Natural killer cell treated with Interleukin-12 subunit alpha and Interleukin-12 subunit beta and Interleukin-15 and Interleukin-18, amount 100 ng/mL, for 72 hours (primary cell): Measurements from ENCODE around the gene PHACTR3. TPM values are rescaled to one million over a fixed set of nuclear protein-coding genes. Genes with fewer than 3 reads are reported as not detected.

Source experiments
- ATAC-seq, 2 donors: fragments of 150-1000 bp; cut with Tn5 transposase in 1 of 2; sonication (Bioruptor Pico), chemical (Tn5 transposase) in 1 of 2; 2 replicates each; pipeline ENCODE4 v1.10.0; 2021
- DNase-seq: peaks from one replicate; pipeline ENCODE4 v3.0.0; 2022; ENCODE audit warnings: low spot score
- H3K27ac Mint-ChIP-seq, 2 donors: 1 replicate in 1 of 2; 2 replicates in 1 of 2; pipeline ENCODE4 v1.8.0; 2022; ENCODE audit warnings: mixed read lengths in 2 of 2, mild to moderate bottlenecking in 1 of 2, moderate library complexity in 1 of 2
- H3K27me3 Mint-ChIP-seq, 2 donors: 1 replicate in 1 of 2; 2 replicates in 1 of 2; pipeline ENCODE4 v1.8.0; 2022; ENCODE audit warnings: mixed read lengths in 2 of 2
- H3K36me3 Mint-ChIP-seq: one replicate; pipeline ENCODE4 v1.8.0; 2022; ENCODE audit warnings: mixed read lengths
- H3K4me1 Mint-ChIP-seq, 2 donors: 1 replicate in 1 of 2; 2 replicates in 1 of 2; pipeline ENCODE4 v1.8.0; 2022; ENCODE audit warnings: low read depth in 2 of 2, mixed read lengths in 2 of 2, mild to moderate bottlenecking in 1 of 2
- H3K4me3 Mint-ChIP-seq: one replicate; pipeline ENCODE4 v1.8.0; 2022; ENCODE audit warnings: mixed read lengths
- H3K9me3 Mint-ChIP-seq: 2 replicates; pipeline ENCODE4 v1.8.0; 2022; ENCODE audit warnings: mixed read lengths
- total RNA-seq, 2 donors: library from RNA; stranded (reverse); gene quantifications; one replicate each; pipeline ENCODE4 v1.2.3, GENCODE V29; 2022

Gene PHACTR3
- total RNA-seq, 2 donors from 2014 or later: not detected

DNA sequence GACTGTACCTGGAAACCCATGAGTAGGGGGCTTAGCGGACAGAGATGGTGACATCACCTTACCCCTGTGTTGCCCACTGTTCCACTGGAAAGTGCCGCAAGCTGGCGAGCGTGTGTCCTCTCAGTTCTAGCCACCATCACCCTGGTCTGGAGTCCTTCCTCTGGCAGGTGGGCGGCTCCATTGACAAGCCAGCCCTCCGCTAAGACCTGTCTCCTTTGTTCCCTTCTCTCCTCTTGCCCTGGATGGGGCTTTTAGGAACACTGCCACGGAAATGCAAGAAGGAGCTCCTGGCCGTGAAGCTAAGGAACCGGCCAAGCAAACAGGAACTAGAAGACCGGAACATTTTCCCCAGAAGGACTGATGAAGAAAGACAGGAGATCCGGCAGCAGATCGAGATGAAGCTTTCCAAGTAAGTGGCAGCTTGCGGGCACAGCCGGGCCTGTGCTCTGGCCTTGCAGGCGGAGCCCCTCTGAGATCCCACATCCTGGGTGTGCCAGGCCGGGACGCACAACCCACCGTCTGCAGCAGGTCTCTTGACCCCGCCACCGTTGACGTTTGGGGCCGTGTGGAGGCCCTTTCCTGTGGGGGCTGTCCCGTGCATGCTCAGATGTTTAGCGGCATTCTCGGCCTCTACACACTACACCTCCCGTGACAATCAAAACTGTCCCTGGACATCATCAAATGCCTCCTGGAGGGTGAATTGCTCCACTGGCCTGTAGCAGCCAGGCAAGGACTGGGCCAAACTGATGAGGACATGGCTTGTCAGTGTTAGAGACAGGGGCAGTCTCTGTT is 201.6 kb downstream of the PHACTR3 start:
- Mint-ChIP-seq H3K9me3 (peaks cover 6% of the 10 kb centered on the region), H3K36me3 (peaks cover 11% of the 10 kb centered on the region), H3K4me3 (no peak overlapping the region), H3K27me3 (peaks cover 10 to 16% of the 10 kb centered on the region in 2 donors), H3K27ac (no peak overlapping the region), H3K4me1 (no peaks in the 10 kb centered on the region)
- DNase-seq (no peak), ATAC-seq (peak; percentile 25 to 38)

GRCh38 chr20:59806578-59806975 is 202.2 kb downstream of the PHACTR3 start:
- H3K36me3 Mint-ChIP-seq: peaks cover 5% of the 10 kb centered on the region
- peaks cover 10 to 11% of the 10 kb centered on the region in 2 donors for H3K27me3 Mint-ChIP-seq
- no peak overlapping the region for H3K27ac Mint-ChIP-seq
- DNase-seq: no peak
- no peak overlapping the region for H3K4me3 Mint-ChIP-seq
- no peaks in the 10 kb centered on the region for H3K4me1 Mint-ChIP-seq
- ATAC-seq: no peak
- H3K9me3 Mint-ChIP-seq: peaks cover under 1% of the 10 kb centered on the region

DNA sequence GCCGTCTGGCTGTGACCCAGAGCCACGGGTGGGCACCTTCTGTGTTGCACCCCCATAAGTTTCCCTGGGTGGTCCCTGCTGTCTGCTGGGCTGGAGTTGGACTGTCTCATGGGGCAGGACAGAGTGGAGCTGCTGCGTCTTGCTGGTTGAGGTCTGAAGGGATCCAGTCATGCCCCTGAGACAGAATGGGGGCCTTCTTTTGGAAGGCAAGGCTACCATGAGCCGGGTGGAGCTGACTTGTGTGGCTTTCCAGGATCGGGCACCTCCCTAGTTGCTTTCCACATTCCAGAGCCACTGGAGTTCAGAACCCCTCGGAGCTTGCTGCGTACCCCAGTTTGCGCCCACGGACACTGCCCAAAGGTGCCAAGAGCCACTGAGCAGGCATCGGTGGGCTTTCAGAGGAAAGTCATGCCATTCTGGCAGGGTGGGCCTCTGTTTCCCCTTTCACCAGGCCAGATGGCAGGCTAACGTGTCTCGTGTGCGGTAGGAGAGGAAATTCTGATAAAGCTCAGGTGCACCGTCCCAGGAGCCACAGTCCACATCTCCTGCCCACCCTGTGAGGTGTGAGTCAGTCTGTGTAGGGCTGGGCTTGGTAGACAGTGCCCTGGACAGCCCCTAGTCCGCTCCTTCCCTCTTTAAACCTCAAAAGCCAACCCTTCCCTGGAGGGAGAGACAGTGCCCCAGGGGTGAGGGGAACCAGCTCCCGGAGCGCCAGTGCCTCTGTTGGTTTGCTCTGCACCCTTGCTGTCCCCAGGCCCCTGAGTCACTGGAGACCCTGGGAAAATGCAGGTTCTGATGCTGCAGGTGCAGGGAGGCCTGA is 203.8 kb downstream of the PHACTR3 start:
- Mint-ChIP-seq H3K27me3 (peaks cover 0 to 4% of the 10 kb centered on the region in 2 donors), H3K4me3 (no peak overlapping the region), H3K9me3 (no peaks in the 10 kb centered on the region), H3K4me1 (no peaks in the 10 kb centered on the region), H3K27ac (no peak overlapping the region), H3K36me3 (no peaks in the 10 kb centered on the region)
- ATAC-seq (no peak), DNase-seq (no peak)

GRCh38 chr20:59808729-59809381 is 204.5 kb downstream of the PHACTR3 start:
- DNase-seq (no peak), ATAC-seq (no peak)
- Mint-ChIP-seq H3K36me3 (no peaks in the 10 kb centered on the region), H3K4me3 (no peak overlapping the region), H3K27ac (no peak overlapping the region), H3K4me1 (no peaks in the 10 kb centered on the region), H3K27me3 (peaks cover 0 to 4% of the 10 kb centered on the region in 2 donors), H3K9me3 (no peaks in the 10 kb centered on the region)

DNA sequence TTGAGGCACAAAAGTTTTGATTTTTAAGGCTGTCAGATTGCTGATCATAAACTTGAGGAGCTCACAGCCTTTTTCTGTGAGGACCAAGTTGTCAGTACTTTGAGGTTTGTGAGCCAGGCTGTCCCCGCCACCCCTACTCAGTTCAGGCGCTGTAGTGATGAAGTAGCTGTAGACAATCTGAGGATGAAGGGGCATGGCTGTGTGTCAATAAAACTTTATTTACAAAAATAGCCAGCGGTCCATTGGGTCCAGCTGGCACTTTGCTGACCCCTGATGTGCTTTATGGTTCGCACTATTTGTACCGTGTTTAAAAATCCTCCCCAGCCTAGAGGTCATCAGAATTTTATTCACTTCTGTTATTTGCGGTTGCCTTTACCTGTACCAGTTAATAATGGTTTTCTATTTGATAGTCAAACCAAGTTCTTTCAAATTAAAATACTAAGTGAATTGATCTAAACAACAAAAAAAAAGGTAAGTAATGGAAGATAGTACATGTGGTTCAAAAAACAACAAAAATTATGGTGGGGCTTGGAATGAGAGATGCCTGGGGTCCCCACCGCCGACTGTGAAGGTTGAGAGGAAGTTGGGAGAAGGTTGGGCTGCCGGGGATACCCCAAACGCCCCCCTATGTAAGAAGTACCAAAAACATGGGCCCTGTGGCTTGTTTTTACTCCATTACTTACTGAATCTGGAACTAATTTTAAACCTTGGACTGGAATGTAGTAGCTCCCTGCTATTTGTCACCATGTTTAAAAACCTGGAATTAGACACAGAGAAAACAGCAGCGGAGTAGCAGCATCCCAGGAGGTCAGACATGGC is 205.5 kb downstream of the PHACTR3 start:
- no peaks in the 10 kb centered on the region for H3K9me3 Mint-ChIP-seq
- no peak for ATAC-seq
- H3K4me1 Mint-ChIP-seq: no peaks in the 10 kb centered on the region
- no peak overlapping the region for H3K27ac Mint-ChIP-seq
- H3K27me3 Mint-ChIP-seq: peaks cover 0 to 4% of the 10 kb centered on the region in 2 donors
- no peak overlapping the region for H3K4me3 Mint-ChIP-seq
- no peak for DNase-seq
- no peaks in the 10 kb centered on the region for H3K36me3 Mint-ChIP-seq

- ATAC-seq (no peak), DNase-seq (no peak)
- no peak overlapping the region for H3K4me3 Mint-ChIP-seq
- no peaks in the 10 kb centered on the region for H3K27me3 Mint-ChIP-seq
- no peaks in the 10 kb centered on the region for H3K4me1 Mint-ChIP-seq
- H3K27ac Mint-ChIP-seq: no peak overlapping the region
- H3K9me3 Mint-ChIP-seq: no peaks in the 10 kb centered on the region
- no peaks in the 10 kb centered on the region for H3K36me3 Mint-ChIP-seq
Observed at GRCh38 chr20:59810449-59811187, 206.3 kb downstream of the PHACTR3 start.

DNA sequence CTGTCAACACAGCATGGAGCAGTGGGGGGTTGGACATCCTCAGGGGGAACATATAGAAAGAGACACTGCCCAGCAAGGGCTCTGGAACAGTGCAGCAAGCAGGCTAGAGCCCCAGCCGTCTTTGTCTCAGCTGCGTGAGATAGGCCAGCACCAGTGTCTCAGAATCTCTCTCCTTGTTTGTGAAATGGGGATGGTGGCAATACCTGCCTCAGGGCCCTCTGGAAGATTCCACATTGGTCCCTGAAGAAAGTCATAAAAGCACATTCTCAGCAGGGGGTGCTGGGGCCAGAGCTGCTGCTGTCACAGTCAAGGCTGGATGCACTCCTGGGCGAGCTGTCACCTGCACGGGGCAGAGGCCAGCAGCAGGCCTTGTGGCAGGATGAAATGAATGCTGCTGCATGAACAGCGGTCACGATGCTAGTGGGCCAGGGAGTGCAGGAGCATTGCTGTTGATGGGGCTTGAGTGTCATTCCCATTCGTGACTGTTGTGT is 207.4 kb downstream of the PHACTR3 start:
- H3K9me3 Mint-ChIP-seq: no peaks in the 10 kb centered on the region
- no peak overlapping the region for H3K4me3 Mint-ChIP-seq
- no peaks in the 10 kb centered on the region for H3K36me3 Mint-ChIP-seq
- no peak for DNase-seq
- no peak overlapping the region for H3K27ac Mint-ChIP-seq
- no peaks in the 10 kb centered on the region for H3K4me1 Mint-ChIP-seq
- H3K27me3 Mint-ChIP-seq: peaks cover 0 to 3% of the 10 kb centered on the region in 2 donors
- no peak for ATAC-seq

DNA sequence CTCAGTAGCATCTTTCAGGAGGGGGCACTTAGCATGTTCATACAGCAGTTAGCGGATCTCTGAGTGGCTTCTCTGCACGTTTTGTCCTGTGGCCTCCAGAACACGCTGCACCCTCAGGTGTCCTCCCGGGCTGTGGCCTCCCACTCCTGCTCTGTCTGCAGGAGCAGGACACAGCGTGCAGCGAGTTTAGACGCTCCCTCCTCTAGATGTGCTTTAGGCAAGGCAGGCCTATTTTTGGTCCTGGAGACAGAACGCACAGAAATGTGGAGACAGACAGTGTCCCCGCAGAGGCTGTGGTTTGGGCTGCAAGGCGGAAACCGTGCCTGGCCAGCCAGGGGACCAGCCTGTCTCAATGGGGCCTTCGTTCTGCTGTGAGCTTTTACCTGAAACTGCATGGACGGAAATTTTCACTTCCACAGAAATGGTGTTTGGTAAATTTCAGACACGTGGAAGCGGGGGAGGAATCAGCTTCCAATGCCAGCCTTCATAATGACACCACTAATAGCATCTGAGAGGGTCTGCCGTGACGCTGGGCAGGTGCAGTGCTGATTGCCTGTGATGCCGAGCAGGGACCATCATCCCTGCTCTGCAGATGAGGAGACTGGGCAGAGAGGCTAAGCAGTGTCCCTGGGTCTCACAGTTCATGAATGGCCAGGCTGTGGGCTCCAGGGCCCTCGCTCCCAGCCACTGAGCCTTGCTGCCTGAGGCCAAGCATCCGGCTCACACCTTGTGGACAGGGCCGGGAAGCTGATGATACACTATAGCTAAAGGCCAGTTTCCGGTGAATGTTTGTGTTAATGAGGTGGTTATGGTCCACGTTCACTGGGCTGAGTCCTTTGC is 208.2 kb downstream of the PHACTR3 start:
- ATAC-seq (no peak), DNase-seq (no peak)
- no peak overlapping the region for H3K27ac Mint-ChIP-seq
- H3K4me1 Mint-ChIP-seq: no peaks in the 10 kb centered on the region
- peaks cover 0 to 3% of the 10 kb centered on the region in 2 donors for H3K27me3 Mint-ChIP-seq
- H3K4me3 Mint-ChIP-seq: no peak overlapping the region
- no peaks in the 10 kb centered on the region for H3K9me3 Mint-ChIP-seq
- no peaks in the 10 kb centered on the region for H3K36me3 Mint-ChIP-seq

GRCh38 chr20:59813126-59813947 is 209.0 kb downstream of the PHACTR3 start:
- Mint-ChIP-seq H3K4me1 (no peaks in the 10 kb centered on the region), H3K27me3 (peaks cover 0 to 3% of the 10 kb centered on the region in 2 donors), H3K9me3 (no peaks in the 10 kb centered on the region), H3K27ac (no peak overlapping the region), H3K4me3 (no peak overlapping the region), H3K36me3 (no peaks in the 10 kb centered on the region)
- ATAC-seq (no peak), DNase-seq (no peak)

DNA sequence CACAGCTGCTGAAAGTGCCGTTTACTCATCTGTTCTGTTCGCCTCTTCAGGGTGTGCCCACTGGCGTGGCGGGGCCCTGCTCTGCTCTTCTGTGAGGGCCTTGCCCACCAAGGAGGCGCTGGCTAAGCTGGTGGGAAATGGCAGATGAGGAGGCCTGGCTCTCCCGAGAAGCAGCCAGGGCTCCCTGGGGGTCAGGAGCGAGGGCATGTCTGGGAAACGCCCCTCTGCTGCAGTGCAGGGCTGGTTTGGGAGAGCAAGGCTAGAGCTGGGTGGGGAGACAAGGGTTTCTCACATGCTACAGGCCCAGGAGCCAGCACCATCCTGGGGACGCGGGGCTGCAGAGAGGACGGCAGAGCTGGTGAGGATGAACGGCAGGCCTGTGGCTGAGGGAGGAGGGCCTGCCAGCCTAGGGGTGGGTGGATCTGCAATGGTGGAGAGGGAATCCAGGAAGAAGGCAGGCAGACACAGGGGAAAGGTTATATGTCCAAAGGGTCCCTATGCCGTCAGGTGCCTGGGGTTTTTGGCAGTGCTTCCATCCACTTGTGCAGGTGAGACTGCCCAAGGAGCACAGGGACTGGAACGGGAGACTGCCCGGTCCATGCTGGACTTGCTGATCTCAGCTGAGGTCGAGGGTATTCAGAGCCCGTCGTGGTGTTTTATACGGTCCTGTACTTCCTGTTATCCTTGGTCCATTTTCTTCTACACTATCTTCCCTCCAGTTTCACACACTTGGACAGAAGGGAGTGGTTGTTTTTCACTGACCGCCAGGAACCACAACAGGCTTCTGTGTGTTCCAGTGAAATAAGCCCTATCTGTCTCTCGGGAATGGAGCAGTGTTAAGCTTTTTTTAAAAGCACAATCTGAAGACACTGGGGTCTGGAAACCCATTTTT is 209.9 kb downstream of the PHACTR3 start:
- DNase-seq: no peak
- Mint-ChIP-seq H3K27ac (no peak overlapping the region), H3K4me1 (no peaks in the 10 kb centered on the region), H3K27me3 (peaks cover 0 to 6% of the 10 kb centered on the region in 2 donors), H3K4me3 (no peak overlapping the region), H3K36me3 (no peaks in the 10 kb centered on the region), H3K9me3 (no peaks in the 10 kb centered on the region)
- ATAC-seq: no peak
